Caco-2 (cell line): ENCODE results near the gene ELOVL2. TPM values are rescaled to one million over a fixed set of nuclear protein-coding genes. Genes with fewer than 3 reads are reported as not detected.

Source experiments
- BruUV-seq: library from RNA; stranded (reverse); fragments of 400-500 nt; replicated peaks from 2 replicates; lab custom pipeline; 2021; lab: Mats Ljungman, UMichigan
- CTCF ChIA-PET: fragments of 300-600 bp; sonication (Branson Sonifier 250); formaldehyde crosslinking; loops from one replicate; lab custom pipeline; 2022; ENCODE audit warnings: antibody characterized with exemption; lab: Charles Lee
- POLR2A ChIA-PET: fragments of 300-600 bp; sonication (Branson Sonifier 250); formaldehyde crosslinking; loops from one replicate; lab custom pipeline; 2022; ENCODE audit warnings: antibody characterized with exemption; lab: Charles Lee
- DNase-seq, 2 experiments: peaks; one replicate each; pipeline versions ENCODE4 v3.0.0 to v3.0.0-alpha.2; 2020 to 2022
- H3K27me3 ChIP-seq: replicated peaks from 2 replicates; pipeline ENCODE4 v1.6.0; 2011; ENCODE audit warnings: low read length; ENCODE audit not compliant: control insufficient read depth, insufficient read depth
- H3K36me3 ChIP-seq: 2 replicates; pipeline ENCODE4 v1.5.1; 2011; ENCODE audit warnings: low read length; ENCODE audit not compliant: control insufficient read depth, insufficient read depth
- H3K4me1 ChIP-seq: fragments of 250-450 bp; sonication (Bioruptor Pico); 2 replicates; pipeline ENCODE4 v1.5.1; 2020; ENCODE audit warnings: mild to moderate bottlenecking
- H3K4me3 ChIP-seq: 2 replicates; pipeline ENCODE4 v1.5.1; 2011; ENCODE audit warnings: low read depth, mild to moderate bottlenecking, control low read depth, low read length
- H3K9me3 ChIP-seq: fragments of 250-450 bp; sonication (Bioruptor Pico); 2 replicates; pipeline ENCODE4 v1.5.1; 2020; ENCODE audit warnings: mild to moderate bottlenecking, moderate library complexity
- H3K27ac Mint-ChIP-seq: one replicate; pipeline ENCODE4 v1.8.0; 2022; ENCODE audit warnings: mixed read lengths; ENCODE audit not compliant: unreplicated experiment
- H3K27me3 Mint-ChIP-seq: one replicate; pipeline ENCODE4 v1.8.0; 2022; ENCODE audit warnings: mixed read lengths; ENCODE audit not compliant: insufficient read depth, unreplicated experiment
- H3K36me3 Mint-ChIP-seq: one replicate; pipeline ENCODE4 v1.8.0; 2022; ENCODE audit warnings: mild to moderate bottlenecking, mixed read lengths; ENCODE audit not compliant: insufficient read depth, unreplicated experiment
- H3K4me1 Mint-ChIP-seq: one replicate; pipeline ENCODE4 v1.8.0; 2022; ENCODE audit warnings: low read depth, mixed read lengths; ENCODE audit not compliant: unreplicated experiment
- H3K4me3 Mint-ChIP-seq: one replicate; pipeline ENCODE4 v1.8.0; 2022; ENCODE audit warnings: mild to moderate bottlenecking, moderate library complexity, mixed read lengths; ENCODE audit not compliant: unreplicated experiment
- H3K9me3 Mint-ChIP-seq: one replicate; pipeline ENCODE4 v1.8.0; 2022; ENCODE audit warnings: mixed read lengths; ENCODE audit not compliant: unreplicated experiment
- CTCF ChIP-seq, 2 experiments: fragments of 200-600 bp in 1 of 2; IDR thresholded peaks; 1 replicate in 1 of 2; 2 replicates in 1 of 2; pipeline versions ENCODE4 v1.5.1 to v1.8.0; 2011 to 2022; ENCODE audit warnings: antibody characterized with exemption in 1 of 2, control low read depth in 1 of 2, inconsistent platforms in 1 of 2, low read depth in 1 of 2, low read length in 1 of 2, mild to moderate bottlenecking in 1 of 2, moderate library complexity in 1 of 2; ENCODE audit not compliant: insufficient read depth in 1 of 2, severe bottlenecking in 1 of 2, unreplicated experiment in 1 of 2
- intact Hi-C: fragments of 100-400 bp; cut with micrococcal nuclease; formaldehyde crosslinking; loops from one replicate; pipeline ENCODE4 v1.10.0; 2022; ENCODE audit not compliant: unreplicated experiment
- total RNA-seq: library from RNA; stranded (reverse); gene quantifications from 2 replicates; pipeline ENCODE4 v1.2.3, GENCODE V29; 2022

ELOVL2 gene
- total RNA-seq, 1 experiment from 2014 or later = not detected

- POLR2A ChIA-PET = no interaction called here
- H3K36me3 Mint-ChIP-seq = no peaks in the 10 kb centered on the region
- H3K27me3 Mint-ChIP-seq = peaks cover 2% of the 10 kb centered on the region
These were observed 96.1 kb downstream of the ELOVL2 start for GRCh38 chr6:10947966-10948365.

GRCh38 chr6:10945845-10946244 lies 98.3 kb downstream of the ELOVL2 start:
- H3K27ac Mint-ChIP-seq = no peak overlapping the region
- no TSS peak for BruUV-seq

More at GRCh38 chr6:10947966-10948365, 96.1 kb downstream of the ELOVL2 start:
- Histone ChIP-seq H3K4me1 (peaks cover 7% of the 10 kb centered on the region), H3K27me3 (no peaks in the 10 kb centered on the region), H3K9me3 (no peaks in the 10 kb centered on the region), H3K36me3 (no peaks in the 10 kb centered on the region), H3K4me3 (no peak overlapping the region)
- no peak overlapping the region for H3K27ac Mint-ChIP-seq
- no peak for DNase-seq
- peaks cover 6% of the 10 kb centered on the region for H3K4me1 Mint-ChIP-seq
- no TSS peak for BruUV-seq
- CTCF ChIA-PET = no interaction called here
- no peaks in the 10 kb centered on the region for H3K9me3 Mint-ChIP-seq
- no peak overlapping the region for H3K4me3 Mint-ChIP-seq
- intact Hi-C loops = no loop called here
- TF ChIP-seq CTCF (IDR thresholded peaks at IDR 0.05; ENCODE audit: insufficient read depth in 1 of 2, low read depth in 1 of 2, low read length in 1 of 2, severe bottlenecking in 1 of 2, unreplicated experiment in 1 of 2) = no peak

GRCh38 chr6:10939840-10940239 lies 104.3 kb downstream of the ELOVL2 start:
- Histone ChIP-seq H3K4me3 (no peak overlapping the region), H3K9me3 (no peaks in the 10 kb centered on the region; the same call in 1 of the 2 replicates), H3K36me3 (no peaks in the 10 kb centered on the region), H3K27me3 (no peaks in the 10 kb centered on the region), H3K4me1 (no peaks in the 10 kb centered on the region)
- no TSS peak for BruUV-seq
- Mint-ChIP-seq H3K4me1 (no peaks in the 10 kb centered on the region), H3K36me3 (no peaks in the 10 kb centered on the region), H3K9me3 (no peaks in the 10 kb centered on the region), H3K27me3 (peaks cover 4% of the 10 kb centered on the region), H3K27ac (no peak overlapping the region), H3K4me3 (no peak overlapping the region)
- no peak for DNase-seq
- intact Hi-C loops = no loop called here
- TF ChIP-seq CTCF (IDR thresholded peaks at IDR 0.05; ENCODE audit: insufficient read depth in 1 of 2, low read depth in 1 of 2, low read length in 1 of 2, severe bottlenecking in 1 of 2, unreplicated experiment in 1 of 2) = no peak
- ChIA-PET POLR2A (no interaction called here), CTCF (interaction anchor here (1.7 kb wide), 1 partner anchor 129 kb away, joined by 5 read pairs; no protein-coding TSS in a partner anchor)

More at GRCh38 chr6:10945845-10946244, 98.3 kb downstream of the ELOVL2 start:
- Histone ChIP-seq H3K36me3 (no peaks in the 10 kb centered on the region), H3K4me3 (no peak overlapping the region), H3K27me3 (no peaks in the 10 kb centered on the region), H3K4me1 (no peaks in the 10 kb centered on the region), H3K9me3 (no peaks in the 10 kb centered on the region)
- Mint-ChIP-seq H3K4me1 (peaks cover 6% of the 10 kb centered on the region), H3K9me3 (no peaks in the 10 kb centered on the region), H3K36me3 (no peaks in the 10 kb centered on the region), H3K4me3 (no peak overlapping the region), H3K27me3 (peaks cover 2% of the 10 kb centered on the region)
- CTCF ChIA-PET = no interaction called here
- TF ChIP-seq CTCF (IDR thresholded peaks at IDR 0.05; ENCODE audit: insufficient read depth in 1 of 2, low read depth in 1 of 2, low read length in 1 of 2, severe bottlenecking in 1 of 2, unreplicated experiment in 1 of 2) = no peak
- DNase-seq = no peak
- POLR2A ChIA-PET = no interaction called here
- intact Hi-C loops = no loop called here
